Endothelial cell of umbilical vein (primary cell): Measurements from ENCODE around the gene PHOX2A.
"Not testable (repeated sequence)": the region's sequence is repeated elsewhere in the genome, so short reads cannot be mapped to it uniquely, and the experiment has no call there.

ENCODE experiments used
- EZH2 ChIP-seq: IDR thresholded peaks from 2 replicates; pipeline ENCODE4 v1.6.1; 2012; ENCODE audit warnings: borderline replicate concordance, low read depth, mild to moderate bottlenecking, moderate library complexity, low read length, inconsistent platforms; ENCODE audit not compliant: severe bottlenecking
- JUN ChIP-seq: IDR thresholded peaks from 2 replicates; pipeline ENCODE4 v1.6.1; 2011; ENCODE audit warnings: borderline replicate concordance, low read depth; ENCODE audit not compliant: insufficient read length, insufficient read depth
- POLR2A ChIP-seq: IDR thresholded peaks from 2 replicates; pipeline ENCODE4 v1.6.1; 2012; ENCODE audit warnings: low read depth, mild to moderate bottlenecking, control low read depth, low read length
- POLR2AphosphoS5 ChIP-seq: IDR thresholded peaks from 2 replicates; pipeline ENCODE4 v1.6.1; 2012; ENCODE audit warnings: low read depth, mild to moderate bottlenecking, control low read depth, low read length, moderate library complexity; ENCODE audit not compliant: insufficient read depth
- TF ChIP-seq, protein P1 (sequence below), 2 donors: IDR thresholded peaks; 1 replicate in 1 of 2; 2 replicates in 1 of 2; pipeline ENCODE4 v1.5.1; 2011; ENCODE audit warnings: low read length in 2 of 2, mild to moderate bottlenecking in 2 of 2, moderate library complexity in 2 of 2, control low read depth in 1 of 2, inconsistent platforms in 1 of 2, low read depth in 1 of 2; ENCODE audit not compliant: insufficient read depth in 1 of 2; ENCODE audit errors: extremely low read depth in 1 of 2
- TF ChIP-seq, protein P2 (sequence below): IDR thresholded peaks from 2 replicates; pipeline ENCODE4 v1.6.1; 2011; ENCODE audit not compliant: insufficient read depth, insufficient read length

DNA sequence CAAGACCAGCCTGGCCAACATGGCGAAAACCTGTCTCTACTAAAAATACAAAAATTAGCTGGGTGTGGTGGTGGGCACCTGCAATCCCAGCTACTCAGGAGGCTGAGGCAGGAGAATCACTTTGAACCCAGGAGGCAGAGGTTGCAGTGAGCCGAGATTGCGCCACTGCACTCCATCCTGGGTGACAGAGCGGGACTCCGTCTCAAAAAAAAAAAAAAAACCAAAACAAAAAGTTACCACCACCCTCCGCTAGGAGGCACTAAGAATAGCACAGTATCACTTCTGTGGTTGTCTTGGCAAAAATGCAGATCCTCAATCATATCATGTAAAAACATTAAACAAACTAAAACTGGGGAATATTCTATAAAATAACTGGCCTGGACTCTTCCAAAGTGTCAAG, 46.8 kb upstream of the PHOX2A start:
- not testable (repeated sequence) for TF ChIP-seq EZH2, POLR2AphosphoS5, POLR2A, JUN
- TF ChIP-seq, protein P1, sequence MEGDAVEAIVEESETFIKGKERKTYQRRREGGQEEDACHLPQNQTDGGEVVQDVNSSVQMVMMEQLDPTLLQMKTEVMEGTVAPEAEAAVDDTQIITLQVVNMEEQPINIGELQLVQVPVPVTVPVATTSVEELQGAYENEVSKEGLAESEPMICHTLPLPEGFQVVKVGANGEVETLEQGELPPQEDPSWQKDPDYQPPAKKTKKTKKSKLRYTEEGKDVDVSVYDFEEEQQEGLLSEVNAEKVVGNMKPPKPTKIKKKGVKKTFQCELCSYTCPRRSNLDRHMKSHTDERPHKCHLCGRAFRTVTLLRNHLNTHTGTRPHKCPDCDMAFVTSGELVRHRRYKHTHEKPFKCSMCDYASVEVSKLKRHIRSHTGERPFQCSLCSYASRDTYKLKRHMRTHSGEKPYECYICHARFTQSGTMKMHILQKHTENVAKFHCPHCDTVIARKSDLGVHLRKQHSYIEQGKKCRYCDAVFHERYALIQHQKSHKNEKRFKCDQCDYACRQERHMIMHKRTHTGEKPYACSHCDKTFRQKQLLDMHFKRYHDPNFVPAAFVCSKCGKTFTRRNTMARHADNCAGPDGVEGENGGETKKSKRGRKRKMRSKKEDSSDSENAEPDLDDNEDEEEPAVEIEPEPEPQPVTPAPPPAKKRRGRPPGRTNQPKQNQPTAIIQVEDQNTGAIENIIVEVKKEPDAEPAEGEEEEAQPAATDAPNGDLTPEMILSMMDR (IDR thresholded peaks at IDR 0.05; ENCODE audit: extremely low read depth in 1 of 2, insufficient read depth in 1 of 2, low read depth in 1 of 2, low read length in 2 of 2): peak in 1 of 2 donors; percentile 13
- TF ChIP-seq, protein P2, sequence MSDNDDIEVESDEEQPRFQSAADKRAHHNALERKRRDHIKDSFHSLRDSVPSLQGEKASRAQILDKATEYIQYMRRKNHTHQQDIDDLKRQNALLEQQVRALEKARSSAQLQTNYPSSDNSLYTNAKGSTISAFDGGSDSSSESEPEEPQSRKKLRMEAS: not testable (repeated sequence)
